ENCODE measurements around the gene EFNA4.
A peak's percentile ranks its signal among the peaks of the same experiment; 100 is the strongest.

Gene EFNA4

GRCh38 chr1:155081472-155082300, 18.1 kb downstream of the EFNA4 start:
- peaks cover 19% of the 10 kb centered on the region for H3K4me1 ChIP-seq
- no peaks in the 10 kb centered on the region for H3K36me3 ChIP-seq
- peaks cover 42% of the 10 kb centered on the region for H3K27me3 ChIP-seq
- DNase-seq: no peak
- no peaks in the 10 kb centered on the region for H3K9me3 ChIP-seq
- H3K4me3 ChIP-seq (ENCODE audit: low read depth, low read length): no peak overlapping the region
- TF ChIP-seq, protein P1, sequence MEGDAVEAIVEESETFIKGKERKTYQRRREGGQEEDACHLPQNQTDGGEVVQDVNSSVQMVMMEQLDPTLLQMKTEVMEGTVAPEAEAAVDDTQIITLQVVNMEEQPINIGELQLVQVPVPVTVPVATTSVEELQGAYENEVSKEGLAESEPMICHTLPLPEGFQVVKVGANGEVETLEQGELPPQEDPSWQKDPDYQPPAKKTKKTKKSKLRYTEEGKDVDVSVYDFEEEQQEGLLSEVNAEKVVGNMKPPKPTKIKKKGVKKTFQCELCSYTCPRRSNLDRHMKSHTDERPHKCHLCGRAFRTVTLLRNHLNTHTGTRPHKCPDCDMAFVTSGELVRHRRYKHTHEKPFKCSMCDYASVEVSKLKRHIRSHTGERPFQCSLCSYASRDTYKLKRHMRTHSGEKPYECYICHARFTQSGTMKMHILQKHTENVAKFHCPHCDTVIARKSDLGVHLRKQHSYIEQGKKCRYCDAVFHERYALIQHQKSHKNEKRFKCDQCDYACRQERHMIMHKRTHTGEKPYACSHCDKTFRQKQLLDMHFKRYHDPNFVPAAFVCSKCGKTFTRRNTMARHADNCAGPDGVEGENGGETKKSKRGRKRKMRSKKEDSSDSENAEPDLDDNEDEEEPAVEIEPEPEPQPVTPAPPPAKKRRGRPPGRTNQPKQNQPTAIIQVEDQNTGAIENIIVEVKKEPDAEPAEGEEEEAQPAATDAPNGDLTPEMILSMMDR (IDR thresholded peaks at IDR 0.05; ENCODE audit: low read depth, low read length): no peak

DNA sequence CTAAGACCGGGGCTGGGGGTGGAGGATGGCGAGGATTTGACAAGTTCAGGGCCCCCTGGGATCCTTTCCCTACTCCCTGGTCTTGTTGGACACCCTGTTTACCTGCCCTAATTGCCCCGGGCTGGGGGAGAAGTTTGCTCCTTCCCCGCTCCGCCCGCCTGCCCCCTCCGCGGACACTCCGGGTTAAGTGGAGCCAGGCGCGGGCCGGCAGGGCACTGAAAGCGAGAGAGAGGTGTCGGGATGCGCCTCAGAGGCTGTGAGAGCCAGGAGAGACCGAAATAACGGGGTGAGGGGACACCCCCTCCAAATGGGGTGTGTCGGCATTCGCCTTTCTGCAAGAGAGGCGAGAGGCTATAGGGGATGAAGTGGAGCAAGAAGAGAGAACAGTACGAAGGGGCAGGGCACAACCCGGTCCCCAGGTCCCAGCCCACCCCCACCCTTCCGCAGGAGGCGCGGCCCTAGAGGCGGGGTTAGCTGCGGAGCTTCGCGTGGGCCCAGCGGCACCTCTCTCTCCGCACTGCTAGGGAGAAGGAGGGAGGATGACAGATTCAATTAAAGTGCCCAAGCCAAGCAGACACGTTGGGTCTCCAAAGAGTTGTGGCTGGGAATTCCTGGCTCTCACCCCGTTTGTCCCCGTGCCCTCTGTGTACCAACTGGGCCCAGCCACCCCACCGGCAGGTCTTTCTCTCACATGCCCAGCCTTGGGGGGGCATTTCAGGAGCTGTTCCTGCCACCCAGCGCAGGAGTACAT, 18.9 kb downstream of the EFNA4 start:
- TF ChIP-seq, protein P1 (IDR thresholded peaks at IDR 0.05; ENCODE audit: low read depth, low read length): no peak
- Histone ChIP-seq H3K9me3 (no peaks in the 10 kb centered on the region), H3K36me3 (no peaks in the 10 kb centered on the region), H3K27me3 (peaks cover 42% of the 10 kb centered on the region), H3K4me3 (ENCODE audit: low read depth, low read length) (no peak overlapping the region), H3K4me1 (peaks cover 15% of the 10 kb centered on the region)
- DNase-seq: no peak

- no peaks in the 10 kb centered on the region for H3K9me3 ChIP-seq
- TF ChIP-seq, protein P1 (IDR thresholded peaks at IDR 0.05; ENCODE audit: low read depth, low read length): no peak
- peaks cover 42% of the 10 kb centered on the region for H3K27me3 ChIP-seq
- no peak for DNase-seq
- no peak overlapping the region for H3K4me3 ChIP-seq (ENCODE audit: low read depth, low read length)
- peaks cover 11% of the 10 kb centered on the region for H3K4me1 ChIP-seq
- no peaks in the 10 kb centered on the region for H3K36me3 ChIP-seq
These were observed 19.6 kb downstream of the EFNA4 start for GRCh38 chr1:155083052-155083541.

DNA sequence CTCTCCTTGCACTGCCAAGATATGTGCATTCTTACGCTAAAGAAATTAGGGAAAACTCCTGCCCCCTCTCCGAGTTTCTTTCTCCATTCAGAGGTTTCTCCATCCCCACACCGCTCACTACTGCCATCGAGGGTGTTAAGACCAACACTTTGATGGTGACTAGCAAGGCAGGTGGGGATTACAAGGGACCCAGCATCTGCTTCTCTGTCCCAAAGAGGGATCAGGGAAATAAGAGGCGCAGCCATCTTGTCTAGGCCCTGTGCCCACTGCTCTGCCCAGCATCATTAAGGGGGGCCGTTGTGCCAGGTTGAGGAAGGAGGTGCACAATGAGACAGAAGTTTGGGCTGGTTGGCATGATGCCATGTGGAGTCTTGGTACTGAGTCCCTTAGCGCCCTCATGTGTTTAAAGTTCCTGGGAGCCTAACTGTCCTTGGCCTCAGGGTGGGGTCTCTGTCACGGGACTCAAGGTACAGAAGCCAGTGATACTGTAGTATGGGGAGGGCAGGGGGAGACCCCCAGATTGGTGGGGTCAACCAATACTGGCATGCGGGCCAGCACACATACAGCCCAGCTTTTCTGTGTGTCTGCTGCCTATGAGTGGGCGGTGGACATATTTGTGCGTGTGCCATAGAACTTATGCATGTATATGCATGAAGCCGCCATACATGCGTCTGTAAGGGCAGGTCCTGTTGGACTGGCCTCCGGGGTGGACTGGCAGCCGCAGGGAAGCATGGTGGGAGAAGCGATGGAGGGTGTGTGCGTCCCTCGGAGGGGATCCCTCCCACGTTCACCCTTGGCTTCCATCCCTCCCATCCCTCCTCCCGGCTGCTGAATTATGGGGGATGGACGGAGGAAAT, 20.6 kb downstream of the EFNA4 start:
- no peaks in the 10 kb centered on the region for H3K36me3 ChIP-seq
- H3K9me3 ChIP-seq: no peaks in the 10 kb centered on the region
- no peak for DNase-seq
- TF ChIP-seq, protein P1 (IDR thresholded peaks at IDR 0.05; ENCODE audit: low read depth, low read length): no peak; the same call in 1 of the 2 replicates
- peaks cover 8% of the 10 kb centered on the region for H3K4me1 ChIP-seq
- H3K4me3 ChIP-seq (ENCODE audit: low read depth, low read length): peak overlapping the region; percentile 77
- H3K27me3 ChIP-seq: peaks cover 39% of the 10 kb centered on the region

- Histone ChIP-seq H3K9me3 (no peaks in the 10 kb centered on the region), H3K36me3 (no peaks in the 10 kb centered on the region), H3K27me3 (peaks cover 31% of the 10 kb centered on the region), H3K4me1 (peaks cover 8% of the 10 kb centered on the region), H3K4me3 (ENCODE audit: low read depth, low read length) (peak overlapping the region; percentile 77)
- TF ChIP-seq, protein P1 (IDR thresholded peaks at IDR 0.05; ENCODE audit: low read depth, low read length): peak; percentile 90
- DNase-seq: peak; percentile 96
These were observed 21.4 kb downstream of the EFNA4 start for GRCh38 chr1:155084722-155085503.
